Psoas muscle (tissue), 8 donors: ENCODE data around the gene FAM120AOS. TPM values are rescaled to one million over a fixed set of nuclear protein-coding genes. Genes with fewer than 3 reads are reported as not detected.

Experiments
- ATAC-seq, 4 donors: fragments of 200-7000 bp; cut with Tn5 transposase; one replicate each; pipeline ENCODE4 v1.9.1; 2020; ENCODE audit warnings: moderate library complexity in 3 of 4, mild to moderate bottlenecking in 2 of 4
- DNase-seq, 2 donors: peaks; one replicate each; pipeline ENCODE4 v3.0.0-alpha.2; 2020
- H3K27ac ChIP-seq: fragments of 200-600 bp; one replicate; pipeline ENCODE4 v1.8.0; 2022
- H3K27me3 ChIP-seq, 3 donors: fragments of 200-600 bp in 1 of 3; one replicate each; pipeline versions ENCODE4 v1.6.1 to v1.8.0; 2013 to 2022; ENCODE audit warnings: low read length in 2 of 3, mild to moderate bottlenecking in 2 of 3, moderate library complexity in 1 of 3; ENCODE audit not compliant: insufficient read depth in 3 of 3
- H3K36me3 ChIP-seq, 2 donors: fragments of 200-600 bp in 1 of 2; one replicate each; pipeline versions ENCODE4 v1.6.1 to v1.8.0; 2013 to 2022; ENCODE audit warnings: low read depth in 1 of 2, mild to moderate bottlenecking in 1 of 2, moderate library complexity in 1 of 2; ENCODE audit not compliant: insufficient read depth in 1 of 2
- H3K4me1 ChIP-seq: fragments of 200-600 bp; one replicate; pipeline ENCODE4 v1.8.0; 2022
- H3K4me3 ChIP-seq: fragments of 200-600 bp; one replicate; pipeline ENCODE4 v1.8.0; 2022; ENCODE audit warnings: mild to moderate bottlenecking
- H3K9me3 ChIP-seq: fragments of 200-600 bp; one replicate; pipeline ENCODE4 v1.8.0; 2022
- CTCF ChIP-seq: fragments of 200-600 bp; IDR thresholded peaks from one replicate; pipeline ENCODE4 v1.8.0; 2022; ENCODE audit warnings: antibody characterized with exemption
- WGBS, 3 donors: extraction: QIAGEN DNeasy Blood & Tissue Kit; methylation state at CpG; one replicate each; pipeline versions ENCODE4 v1.1.6 to v1.1.7; 2013; 5-methylcytosine and 5-hydroxymethylcytosine counted together
- intact Hi-C, 2 donors: fragments of 100-400 bp; cut with DNase I; formaldehyde crosslinking; loops; one replicate each; pipeline versions ENCODE4 v1.11.0 to v1.14.2; 2022
- polyA plus RNA-seq, 3 donors: library from polyadenylated mRNA; stranded (reverse); fragments of 200-250 nt; gene quantifications; one replicate each; pipeline ENCODE4 v1.2.3, GENCODE V29; 2013
- total RNA-seq, 4 donors: library from RNA; stranded (reverse); fragmentation: NEBNext Ultra II Directional in 2 of 4; extraction: Animal tissue kit (Norgen Biotek cat#: 25700) in 2 of 4; gene quantifications; one replicate each; pipeline versions ENCODE4 v1.2.1 to v1.2.4, GENCODE V29; 2021 to 2023
- donor health status: healthy with polysubstance abuse.
- donor health status: DM: no; HTN: no; CAD: no; lungs with moderate emphysema.
- donor health status: Bipolar disorder and iron deficiency.
- donor health status: healthy.
- donor health status: DM: yes; HTN: yes; CAD: no.
- donor health status: DM: no; HTN: no; CAD: no.
- donor health status: DM: no; HTN: no; CAD: no.
- donor health status: DM: yes; HTN: yes; CAD: no.

Gene FAM120AOS
- total and polyA plus RNA-seq, 7 donors: 21.4 to 39.4 (median 29.0) TPM

GRCh38 chr9:93463638-93464248 lies 10.4 kb upstream of the FAM120AOS start:
- peaks cover 66% of the 10 kb centered on the region for H3K4me1 ChIP-seq
- no peak overlapping the region for H3K27ac ChIP-seq
- ATAC-seq (no peak), DNase-seq (no peak)
- intact Hi-C loops: no loop called here
- WGBS, 3 donors: 93 to 97% (median 93%) methylated on average over 4 of the region's 4 CpGs
- no peaks in the 10 kb centered on the region for H3K36me3 ChIP-seq
- no peak overlapping the region for H3K4me3 ChIP-seq
- H3K9me3 ChIP-seq: no peaks in the 10 kb centered on the region
- no peaks in the 10 kb centered on the region for H3K27me3 ChIP-seq
- no peak for TF ChIP-seq CTCF

GRCh38 chr9:93461821-93462220 lies 8.4 kb upstream of the FAM120AOS start:
- H3K36me3 ChIP-seq: no peaks in the 10 kb centered on the region
- WGBS, 3 donors: 84 to 96% (median 85%) methylated on average over 2 of the region's 2 CpGs
- H3K27ac ChIP-seq: no peak overlapping the region
- peaks cover 69% of the 10 kb centered on the region for H3K4me1 ChIP-seq
- H3K4me3 ChIP-seq: no peak overlapping the region
- DNase-seq: no peak
- no peaks in the 10 kb centered on the region for H3K9me3 ChIP-seq
- intact Hi-C loops: no loop called here
- TF ChIP-seq CTCF: no peak
- no peaks in the 10 kb centered on the region for H3K27me3 ChIP-seq
- no peak for ATAC-seq

GRCh38 chr9:93461414-93461743 lies 8.0 kb upstream of the FAM120AOS start:
- intact Hi-C loops: no loop called here
- WGBS, 3 donors: 97 to 98% (median 97%) methylated on average over 1 of the region's 1 CpG
- Histone ChIP-seq H3K27ac (no peak overlapping the region), H3K36me3 (no peaks in the 10 kb centered on the region), H3K27me3 (no peaks in the 10 kb centered on the region), H3K4me3 (no peak overlapping the region), H3K9me3 (no peaks in the 10 kb centered on the region), H3K4me1 (peaks cover 66% of the 10 kb centered on the region)
- TF ChIP-seq CTCF: no peak
- ATAC-seq (no peak), DNase-seq (no peak)

- intact Hi-C loops: no loop called here
- TF ChIP-seq CTCF: no peak
- Histone ChIP-seq H3K4me1 (peaks cover 66% of the 10 kb centered on the region), H3K27me3 (no peaks in the 10 kb centered on the region), H3K4me3 (no peak overlapping the region), H3K27ac (peak overlapping the region; percentile 40), H3K9me3 (no peaks in the 10 kb centered on the region), H3K36me3 (no peaks in the 10 kb centered on the region)
- WGBS, 3 donors: 83 to 95% (median 88%) methylated on average over 3 of the region's 3 CpGs
- DNase-seq (no peak), ATAC-seq (no peak)
These were observed 7.5 kb upstream of the FAM120AOS start for GRCh38 chr9:93460689-93461413.
